Chondrocyte (in vitro differentiated cells): ENCODE results near the gene WDR7. TPM values are rescaled to one million over a fixed set of nuclear protein-coding genes. Genes with fewer than 3 reads are reported as not detected.

Experiments
- DNase-seq: peaks from one replicate; pipeline ENCODE4 v3.0.0; 2021; ENCODE audit warnings: mixed read lengths, low spot score
- H3K27ac Mint-ChIP-seq: one replicate; pipeline ENCODE4 v1.8.0; 2021; ENCODE audit warnings: mild to moderate bottlenecking, moderate library complexity, mixed read lengths; ENCODE audit not compliant: unreplicated experiment
- H3K27me3 Mint-ChIP-seq: 2 replicates; pipeline ENCODE4 v1.8.0; 2021; ENCODE audit warnings: low read depth, mixed read lengths
- H3K36me3 Mint-ChIP-seq: 2 replicates; pipeline ENCODE4 v1.8.0; 2021; ENCODE audit warnings: low read depth, mixed read lengths
- H3K4me1 Mint-ChIP-seq: 2 replicates; pipeline ENCODE4 v1.8.0; 2021; ENCODE audit warnings: low read depth, mild to moderate bottlenecking, mixed read lengths
- H3K4me3 Mint-ChIP-seq: one replicate; pipeline ENCODE4 v1.8.0; 2021; ENCODE audit warnings: mild to moderate bottlenecking, moderate library complexity, mixed read lengths; ENCODE audit not compliant: unreplicated experiment
- H3K9me3 Mint-ChIP-seq: 2 replicates; pipeline ENCODE4 v1.8.0; 2021; ENCODE audit warnings: low read depth, mixed read lengths
- total RNA-seq: library from RNA; stranded (reverse); gene quantifications from 3 replicates; pipeline ENCODE4 v1.2.1, GENCODE V29; 2021
- TF ChIP-seq, protein P1 (sequence below): fragments of 200-600 bp; sonication (generic); IDR thresholded peaks from 2 replicates; pipeline ENCODE4 v1.5.0; 2021; ENCODE audit warnings: antibody characterized with exemption, mild to moderate bottlenecking, moderate library complexity

Gene WDR7
- total RNA-seq, 1 donor from 2014 or later: 14.9 TPM

GRCh38 chr18:57003342-57003741 is 352.2 kb downstream of the WDR7 start:
- TF ChIP-seq, protein P1, sequence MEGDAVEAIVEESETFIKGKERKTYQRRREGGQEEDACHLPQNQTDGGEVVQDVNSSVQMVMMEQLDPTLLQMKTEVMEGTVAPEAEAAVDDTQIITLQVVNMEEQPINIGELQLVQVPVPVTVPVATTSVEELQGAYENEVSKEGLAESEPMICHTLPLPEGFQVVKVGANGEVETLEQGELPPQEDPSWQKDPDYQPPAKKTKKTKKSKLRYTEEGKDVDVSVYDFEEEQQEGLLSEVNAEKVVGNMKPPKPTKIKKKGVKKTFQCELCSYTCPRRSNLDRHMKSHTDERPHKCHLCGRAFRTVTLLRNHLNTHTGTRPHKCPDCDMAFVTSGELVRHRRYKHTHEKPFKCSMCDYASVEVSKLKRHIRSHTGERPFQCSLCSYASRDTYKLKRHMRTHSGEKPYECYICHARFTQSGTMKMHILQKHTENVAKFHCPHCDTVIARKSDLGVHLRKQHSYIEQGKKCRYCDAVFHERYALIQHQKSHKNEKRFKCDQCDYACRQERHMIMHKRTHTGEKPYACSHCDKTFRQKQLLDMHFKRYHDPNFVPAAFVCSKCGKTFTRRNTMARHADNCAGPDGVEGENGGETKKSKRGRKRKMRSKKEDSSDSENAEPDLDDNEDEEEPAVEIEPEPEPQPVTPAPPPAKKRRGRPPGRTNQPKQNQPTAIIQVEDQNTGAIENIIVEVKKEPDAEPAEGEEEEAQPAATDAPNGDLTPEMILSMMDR: no peak
- DNase-seq: no peak
- Mint-ChIP-seq H3K36me3 (no peaks in the 10 kb centered on the region), H3K4me3 (no peak overlapping the region), H3K4me1 (peaks cover 34% of the 10 kb centered on the region), H3K27ac (no peak overlapping the region), H3K9me3 (no peaks in the 10 kb centered on the region), H3K27me3 (no peaks in the 10 kb centered on the region)

DNA sequence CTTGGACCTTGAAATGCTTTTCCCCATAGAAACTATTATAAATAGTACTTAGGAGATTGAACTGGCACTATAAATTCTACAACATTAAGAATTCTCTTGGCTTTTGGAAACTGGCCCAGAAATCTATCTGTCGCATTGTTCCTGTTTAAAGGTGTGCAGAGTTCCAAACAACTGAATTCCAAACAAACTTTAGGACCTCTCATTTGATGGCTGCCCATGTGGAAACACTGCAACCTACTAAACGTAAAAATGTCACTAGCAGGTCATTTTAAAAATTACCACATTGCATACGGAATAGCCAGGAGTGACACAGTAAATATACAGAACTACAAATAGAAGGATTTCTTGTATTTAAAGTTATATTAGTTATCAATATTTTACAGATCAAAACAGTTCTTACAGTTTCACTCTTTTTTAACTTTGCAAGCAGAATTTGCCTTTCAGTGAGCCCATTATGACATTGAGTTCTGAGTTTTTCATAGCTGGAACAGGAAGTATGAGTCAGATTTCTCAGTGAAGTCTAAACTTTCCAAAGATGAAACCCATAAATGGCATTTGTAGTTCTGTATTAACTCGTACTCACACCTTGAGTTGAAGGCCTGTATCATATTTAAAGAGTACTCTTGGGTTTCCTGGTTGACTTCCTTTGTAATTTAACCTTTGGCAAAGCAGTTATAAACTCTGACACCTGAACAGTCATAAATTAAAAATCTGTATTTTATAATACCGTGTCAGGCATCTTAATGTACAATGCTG is 353.4 kb downstream of the WDR7 start:
- H3K9me3 Mint-ChIP-seq: no peaks in the 10 kb centered on the region
- no peak for DNase-seq
- H3K4me3 Mint-ChIP-seq: no peak overlapping the region

GRCh38 chr18:57008001-57008686 is 357.0 kb downstream of the WDR7 start:
- H3K36me3 Mint-ChIP-seq: no peaks in the 10 kb centered on the region
- TF ChIP-seq, protein P1: no peak
- no peaks in the 10 kb centered on the region for H3K27me3 Mint-ChIP-seq
- peaks cover 18% of the 10 kb centered on the region for H3K4me1 Mint-ChIP-seq
- H3K4me3 Mint-ChIP-seq: no peak overlapping the region
- peak overlapping the region; percentile 20 for H3K27ac Mint-ChIP-seq
- no peak for DNase-seq
- H3K9me3 Mint-ChIP-seq: no peaks in the 10 kb centered on the region

More for the DNA sequence above, 353.4 kb downstream of the WDR7 start:
- TF ChIP-seq, protein P1: no peak
- Mint-ChIP-seq H3K27ac (peak overlapping the region; percentile 28), H3K36me3 (no peaks in the 10 kb centered on the region), H3K27me3 (no peaks in the 10 kb centered on the region), H3K4me1 (peaks cover 30% of the 10 kb centered on the region)

DNA sequence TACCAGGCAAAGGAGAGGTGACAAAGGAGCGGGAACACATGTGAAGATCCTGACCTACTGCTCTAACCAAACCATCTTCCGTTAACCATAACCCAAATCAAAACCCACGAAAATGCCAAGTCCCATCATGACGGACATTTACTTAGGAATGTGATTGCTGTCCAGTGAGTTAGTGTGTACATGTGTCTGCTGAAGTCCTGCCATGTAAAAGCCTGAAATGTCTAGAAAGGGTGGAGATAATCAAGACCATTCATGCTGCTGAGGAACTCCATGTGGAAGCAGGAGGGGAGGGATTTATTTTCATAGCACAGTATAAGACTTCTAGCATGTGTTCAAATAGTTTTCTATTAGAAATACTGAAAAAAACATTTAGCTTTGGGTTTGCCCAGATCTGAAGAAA is 358.7 kb downstream of the WDR7 start:
- Mint-ChIP-seq H3K36me3 (no peaks in the 10 kb centered on the region), H3K4me3 (no peak overlapping the region), H3K9me3 (no peaks in the 10 kb centered on the region), H3K4me1 (peaks cover under 1% of the 10 kb centered on the region), H3K27ac (no peak overlapping the region), H3K27me3 (no peaks in the 10 kb centered on the region)
- TF ChIP-seq, protein P1: no peak
- no peak for DNase-seq

DNA sequence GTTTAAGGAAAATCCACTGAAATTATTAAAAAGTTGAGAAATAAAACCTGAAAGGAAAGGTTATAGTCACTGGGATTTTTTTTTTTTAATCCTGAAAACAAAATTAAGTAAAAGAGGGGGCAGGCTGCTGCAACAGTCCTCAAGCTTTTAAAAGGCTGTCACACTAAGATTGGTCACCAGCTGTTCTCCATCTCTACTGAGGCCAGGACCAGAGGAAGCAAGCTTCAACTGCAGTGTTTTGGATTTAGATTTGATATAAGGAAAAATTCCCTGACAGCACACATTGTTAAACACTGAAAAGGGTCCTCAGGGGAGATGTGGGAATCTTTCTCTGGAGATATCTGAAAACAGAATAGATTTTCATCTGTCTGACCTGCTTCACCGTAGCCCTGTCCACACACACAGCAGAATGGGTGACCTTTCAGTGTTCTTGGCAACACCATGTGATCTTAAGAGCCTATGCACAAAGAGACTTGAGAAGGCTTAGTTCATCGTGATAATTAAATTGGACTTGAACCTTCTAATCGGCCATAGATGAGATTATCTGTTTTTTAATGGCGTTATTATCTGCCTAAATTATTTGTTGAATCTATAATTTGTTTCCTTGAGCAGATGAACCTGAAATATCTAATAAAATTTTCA is 363.7 kb downstream of the WDR7 start:
- no peak overlapping the region for H3K27ac Mint-ChIP-seq
- TF ChIP-seq, protein P1: no peak
- no peaks in the 10 kb centered on the region for H3K27me3 Mint-ChIP-seq
- H3K4me1 Mint-ChIP-seq: no peaks in the 10 kb centered on the region
- H3K4me3 Mint-ChIP-seq: no peak overlapping the region
- no peaks in the 10 kb centered on the region for H3K9me3 Mint-ChIP-seq
- no peak for DNase-seq
- no peaks in the 10 kb centered on the region for H3K36me3 Mint-ChIP-seq
